ENCODE results near the gene SLC28A1. TPM values are rescaled to one million over a fixed set of nuclear protein-coding genes. Genes with fewer than 3 reads are reported as not detected.

The SLC28A1 gene
- total RNA-seq, 1 experiment from 2014 or later, result not detected

GRCh38 chr15:84885801-84886200 lies 1.3 kb downstream of the SLC28A1 start:
- no peak for DNase-seq (ENCODE audit: low read depth)

GRCh38 chr15:84886211-84886983 lies 1.9 kb downstream of the SLC28A1 start:
- DNase-seq (ENCODE audit: low read depth), result no peak

GRCh38 chr15:84886984-84887299 lies 2.5 kb downstream of the SLC28A1 start:
- DNase-seq (ENCODE audit: low read depth), result no peak

- DNase-seq (ENCODE audit: low read depth), result no peak
Measured at GRCh38 chr15:84887938-84888337, 3.5 kb downstream of the SLC28A1 start.

GRCh38 chr15:84888639-84889038 lies 4.2 kb downstream of the SLC28A1 start:
- no peak for DNase-seq (ENCODE audit: low read depth)

GRCh38 chr15:84889313-84889990 lies 5.0 kb downstream of the SLC28A1 start:
- no peak for DNase-seq (ENCODE audit: low read depth)

DNA sequence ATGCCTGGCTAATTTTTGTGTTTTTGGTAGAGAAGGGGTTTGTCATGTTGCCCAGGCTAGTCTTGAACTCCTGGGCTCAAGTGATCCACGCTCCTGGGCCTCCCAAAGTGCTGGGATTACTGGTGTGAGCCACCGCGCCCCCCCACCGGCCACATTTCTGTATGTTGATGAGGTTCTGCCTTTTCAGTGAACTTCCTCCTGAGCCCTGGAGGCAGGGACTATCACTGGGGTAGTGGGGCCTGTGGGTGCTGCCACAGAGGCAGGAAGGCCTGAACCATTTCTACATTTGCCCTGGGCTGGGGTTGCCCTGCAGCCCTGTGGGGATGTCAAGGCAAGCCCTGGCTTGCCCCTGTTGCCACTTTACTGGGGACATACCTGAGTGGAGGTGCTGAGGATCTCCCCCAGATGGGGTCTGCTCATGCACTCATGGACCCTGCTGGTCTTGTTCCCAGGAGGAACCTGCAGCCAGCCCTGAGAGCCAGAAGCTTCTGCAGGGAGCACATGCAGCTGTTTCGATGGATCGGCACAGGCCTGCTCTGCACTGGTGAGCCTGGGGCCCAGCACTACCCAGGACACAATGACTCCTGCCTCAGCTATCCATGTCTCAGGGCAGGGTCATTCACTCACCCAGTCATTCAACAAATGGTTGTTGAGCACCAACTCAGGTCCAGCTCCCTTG lies 5.7 kb downstream of the SLC28A1 start:
- no peak for DNase-seq (ENCODE audit: low read depth)

GRCh38 chr15:84890670-84891162 lies 6.3 kb downstream of the SLC28A1 start:
- no peak for DNase-seq (ENCODE audit: low read depth)

DNA sequence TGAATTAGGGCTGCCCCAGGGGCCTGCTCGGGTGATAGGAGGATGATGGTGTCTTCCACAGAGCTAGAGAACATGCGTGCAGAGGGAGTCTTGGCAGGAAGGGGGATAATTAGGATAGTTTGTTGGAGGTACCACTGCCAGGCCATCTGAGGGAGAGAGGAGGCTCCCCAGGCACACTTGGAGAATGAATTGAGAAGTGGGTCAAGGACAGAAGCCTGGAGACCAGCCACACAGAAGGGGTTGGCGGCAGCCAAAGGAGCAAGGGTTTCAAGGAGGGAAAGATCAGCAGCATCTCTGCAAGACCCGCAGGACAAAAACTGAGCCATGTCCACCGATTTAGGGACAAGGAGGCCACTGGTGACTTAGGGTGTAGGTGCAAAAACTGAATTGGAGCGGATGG lies 6.9 kb downstream of the SLC28A1 start:
- DNase-seq (ENCODE audit: low read depth), result no peak

- DNase-seq (ENCODE audit: low read depth), result no peak
Measured at GRCh38 chr15:84892786-84893307, 8.4 kb downstream of the SLC28A1 start.

DNA sequence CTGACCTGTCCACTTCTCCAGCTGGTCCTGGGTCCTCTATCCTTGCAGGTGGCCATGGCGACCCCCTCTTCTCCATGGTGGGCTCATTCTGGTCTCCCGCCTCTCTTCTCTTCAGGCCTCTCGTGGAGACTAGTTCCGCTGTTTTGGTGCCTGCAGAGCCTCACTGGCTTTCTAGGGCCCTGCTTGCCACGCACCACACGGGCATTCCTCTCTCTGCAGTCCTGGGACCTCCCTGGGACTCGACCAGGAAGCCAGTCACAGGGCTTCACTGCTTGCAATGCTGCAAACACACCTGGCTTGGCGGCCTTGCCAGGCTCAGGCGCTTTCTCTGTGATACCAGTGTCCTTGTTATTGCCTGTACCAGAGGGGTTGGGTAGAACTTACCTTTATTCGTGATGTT lies 9.1 kb downstream of the SLC28A1 start:
- no peak for DNase-seq (ENCODE audit: low read depth)

DNA sequence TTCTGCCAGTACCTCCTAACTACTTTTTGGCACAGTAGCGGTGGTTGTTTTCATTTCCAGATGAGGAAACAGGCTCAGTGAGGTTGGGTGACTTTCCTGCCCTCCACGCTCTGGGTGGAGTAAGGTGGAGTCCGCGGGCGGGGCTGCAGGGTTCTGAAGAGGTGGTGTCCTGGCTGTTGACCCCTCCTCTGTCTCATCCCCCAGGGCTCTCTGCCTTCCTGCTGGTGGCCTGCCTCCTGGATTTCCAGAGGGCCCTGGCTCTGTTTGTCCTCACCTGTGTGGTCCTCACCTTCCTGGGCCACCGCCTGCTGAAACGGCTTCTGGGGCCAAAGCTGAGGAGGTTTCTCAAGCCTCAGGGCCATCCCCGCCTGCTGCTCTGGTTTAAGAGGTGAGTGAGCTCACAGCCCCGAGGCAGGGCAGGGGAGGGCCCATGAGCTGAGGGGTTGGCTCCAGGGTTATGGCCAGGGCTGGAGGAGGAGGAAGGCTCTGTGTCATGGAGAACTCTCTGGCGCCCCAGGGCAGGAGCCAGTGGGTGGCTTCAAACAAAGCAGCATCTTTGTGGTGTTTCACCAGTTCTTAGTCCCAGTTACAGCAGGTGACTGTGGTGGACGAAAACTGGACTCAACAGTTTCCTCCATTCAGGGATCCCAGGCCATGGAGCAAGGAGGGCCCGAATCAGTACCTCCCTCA lies 10.4 kb downstream of the SLC28A1 start:
- DNase-seq (ENCODE audit: low read depth), result no peak

DNA sequence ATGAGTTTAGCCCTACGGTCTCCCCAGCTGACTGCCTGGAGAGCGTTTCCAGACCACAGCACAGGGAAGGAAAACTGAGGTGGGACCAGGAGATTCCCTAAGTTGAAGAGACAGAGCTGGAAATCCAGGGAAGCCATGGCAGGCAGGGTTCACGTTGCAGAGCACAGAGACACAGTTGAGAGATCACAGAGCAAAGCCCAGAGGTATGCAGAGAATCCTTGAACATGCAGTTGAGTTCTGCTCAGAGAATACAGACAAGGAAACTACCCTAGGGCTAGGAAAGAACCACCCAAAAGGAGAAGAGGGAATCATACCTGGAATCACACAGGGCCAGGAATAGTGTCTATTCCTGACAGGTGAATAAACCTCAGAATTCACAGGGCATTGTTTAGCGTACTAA lies 14.3 kb downstream of the SLC28A1 start:
- DNase-seq (ENCODE audit: low read depth), result no peak

GRCh38 chr15:84899750-84900149 lies 15.3 kb downstream of the SLC28A1 start:
- no peak for DNase-seq (ENCODE audit: low read depth)

DNA sequence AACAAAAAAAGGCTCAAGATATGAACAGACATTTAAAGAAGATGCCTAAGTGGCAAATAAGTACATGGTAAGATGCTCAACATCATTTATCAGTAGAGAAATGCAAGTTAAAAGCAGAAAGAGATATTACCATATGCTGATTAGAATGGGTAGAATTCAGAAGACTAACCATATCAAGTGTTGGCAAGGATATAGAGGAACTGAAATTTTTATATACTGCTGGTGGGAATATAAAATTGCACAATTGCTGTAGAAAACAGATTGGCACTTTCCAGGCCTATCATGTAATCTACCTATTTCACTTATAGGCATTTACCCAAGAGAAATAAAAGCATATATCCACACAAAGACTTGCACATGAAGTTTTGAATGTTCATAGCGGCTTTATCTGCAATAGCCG lies 17.1 kb downstream of the SLC28A1 start:
- DNase-seq (ENCODE audit: low read depth), result no peak

DNA sequence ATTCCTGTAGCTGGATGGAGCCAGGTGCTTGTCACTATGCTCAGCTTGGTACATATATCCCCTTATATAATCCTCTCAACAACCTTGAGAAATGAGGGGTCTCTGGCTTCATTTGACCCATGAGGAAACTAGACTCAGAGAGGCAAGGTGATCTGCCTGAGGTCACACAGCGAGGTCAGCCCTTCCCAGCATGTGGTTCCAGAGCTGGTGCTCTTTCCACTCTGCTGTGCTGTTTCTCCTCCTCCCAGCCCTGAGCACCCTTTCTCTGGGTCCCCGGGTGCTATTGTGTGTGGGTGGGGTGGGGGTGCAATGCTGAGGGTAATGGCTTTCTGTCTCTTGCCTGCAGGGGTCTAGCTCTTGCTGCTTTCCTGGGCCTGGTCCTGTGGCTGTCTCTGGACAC lies 19.3 kb downstream of the SLC28A1 start:
- no peak for DNase-seq (ENCODE audit: low read depth)

GRCh38 chr15:84904419-84904818 lies 20.0 kb downstream of the SLC28A1 start:
- no peak for DNase-seq (ENCODE audit: low read depth)

- DNase-seq (ENCODE audit: low read depth), result no peak
Measured at GRCh38 chr15:84905016-84905916, 20.8 kb downstream of the SLC28A1 start.

GRCh38 chr15:84907731-84908130 lies 23.3 kb downstream of the SLC28A1 start:
- no peak for DNase-seq (ENCODE audit: low read depth)

- no peak for DNase-seq (ENCODE audit: low read depth)
Measured at GRCh38 chr15:84908564-84908963, 24.1 kb downstream of the SLC28A1 start.

DNA sequence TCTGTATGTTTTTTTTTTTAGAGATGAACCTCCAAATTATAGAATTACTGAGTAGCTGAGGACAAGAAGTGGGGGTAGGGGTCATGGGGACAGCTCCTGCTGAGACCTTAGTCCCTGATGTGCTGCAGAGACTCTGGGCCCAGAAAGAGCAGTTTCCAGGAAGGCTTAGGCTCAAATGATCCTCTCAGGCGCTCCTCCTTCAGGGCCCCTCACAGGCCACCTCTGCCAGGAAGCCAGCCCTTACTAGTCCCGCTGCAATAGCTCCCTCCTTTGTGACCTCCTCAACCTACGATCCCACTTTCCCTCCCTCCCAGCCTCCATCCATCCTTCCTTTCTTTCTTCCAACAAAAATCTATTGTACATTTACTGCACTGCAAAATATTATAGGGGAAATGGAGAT lies 24.6 kb downstream of the SLC28A1 start:
- DNase-seq (ENCODE audit: low read depth), result no peak
